NCI-H1417 treated with DMSO at 0.1 percent for 48 hours (cell line): ENCODE measurements around the gene POLR2A.
"Not testable (repeated sequence)": the region's sequence is repeated elsewhere in the genome, so short reads cannot be mapped to it uniquely, and the experiment has no call there.

ENCODE experiments used
- DNase-seq: peaks from one replicate; lab custom pipeline; 2025; lab: John Stamatoyannopoulos, UW

Gene POLR2A

DNA sequence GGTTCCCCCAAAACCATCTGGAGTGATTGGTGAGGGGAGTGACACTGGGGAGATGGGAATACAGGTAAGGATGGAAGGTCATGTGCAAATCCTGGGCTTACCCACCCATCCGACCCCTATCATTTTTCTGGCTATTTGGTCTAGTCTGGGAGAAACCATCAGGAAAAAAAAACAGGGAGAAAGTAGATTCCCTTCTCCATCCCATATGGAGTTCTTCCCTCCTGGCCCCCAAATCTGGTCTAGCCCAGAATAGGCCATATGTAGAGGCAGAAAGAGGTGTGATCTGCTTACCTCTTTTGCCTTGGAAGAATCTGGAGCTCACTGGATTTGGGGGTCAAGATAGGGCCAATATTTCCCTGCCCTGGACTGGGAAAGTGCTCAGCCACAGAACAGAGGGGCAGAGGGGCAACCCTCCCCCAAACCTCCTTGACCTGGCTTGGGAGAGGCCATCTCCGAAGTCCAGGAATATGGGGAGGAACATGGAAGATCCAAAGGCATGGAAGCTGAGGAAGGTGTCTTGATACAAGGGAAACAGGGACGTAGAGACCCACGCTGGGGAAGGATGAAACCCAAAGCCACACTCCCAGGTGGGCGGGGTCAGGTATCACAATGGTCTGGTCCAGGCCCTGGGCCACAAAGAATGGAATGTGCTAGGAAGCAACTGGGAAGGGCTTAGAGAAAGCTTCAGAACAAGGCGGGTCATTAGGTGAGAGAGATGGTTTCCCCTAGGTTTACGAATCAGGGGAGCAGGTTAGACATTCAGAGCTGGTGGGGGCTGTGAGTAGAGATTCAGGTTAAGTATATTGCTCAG, 23.1 kb upstream of the POLR2A start:
- no peak for DNase-seq

DNA sequence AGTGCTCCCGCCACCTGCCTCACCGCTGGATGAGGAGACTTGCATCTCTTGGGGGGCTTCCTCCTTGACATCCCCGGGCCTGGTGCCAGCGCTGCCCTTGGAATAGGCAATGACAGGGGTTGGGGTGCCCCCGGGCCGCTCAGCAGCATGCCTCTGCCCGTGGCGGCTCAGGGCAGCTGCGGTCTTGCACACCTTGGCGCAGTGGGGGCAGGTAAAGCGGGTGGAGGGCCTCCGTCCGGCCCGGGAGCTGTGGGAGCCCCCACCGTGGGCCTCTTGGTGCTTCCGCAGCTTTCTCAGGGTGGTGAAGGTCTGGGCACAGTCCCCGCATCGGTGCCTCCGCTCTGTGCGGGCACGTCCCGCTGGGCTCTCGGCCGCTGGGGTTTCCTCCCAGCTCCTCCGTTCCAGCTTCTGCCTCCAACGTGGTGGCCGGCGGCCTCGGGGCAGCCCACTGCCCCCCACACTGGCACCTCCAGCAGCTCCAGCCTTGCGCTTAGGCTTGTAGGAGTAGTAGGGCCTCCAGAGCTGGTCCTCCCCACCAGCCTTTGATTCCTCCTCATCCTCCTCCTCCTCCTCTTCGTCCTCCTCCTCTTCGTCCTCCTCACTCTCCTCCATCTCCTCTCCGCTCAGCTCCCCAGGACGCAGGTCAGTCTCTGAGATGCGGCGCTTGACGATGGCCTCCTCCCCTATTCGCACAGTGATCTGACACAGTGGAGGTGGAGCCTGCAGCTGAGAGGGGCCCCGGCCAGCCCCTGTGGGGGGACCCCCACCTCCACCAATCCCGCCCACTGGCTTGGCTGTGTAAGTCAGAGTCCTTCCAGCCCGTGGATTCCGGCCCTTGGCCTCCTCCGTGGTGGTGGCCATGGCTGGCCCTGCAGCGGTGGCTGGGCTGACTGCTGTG, 21.4 kb upstream of the POLR2A start:
- no peak for DNase-seq

DNA sequence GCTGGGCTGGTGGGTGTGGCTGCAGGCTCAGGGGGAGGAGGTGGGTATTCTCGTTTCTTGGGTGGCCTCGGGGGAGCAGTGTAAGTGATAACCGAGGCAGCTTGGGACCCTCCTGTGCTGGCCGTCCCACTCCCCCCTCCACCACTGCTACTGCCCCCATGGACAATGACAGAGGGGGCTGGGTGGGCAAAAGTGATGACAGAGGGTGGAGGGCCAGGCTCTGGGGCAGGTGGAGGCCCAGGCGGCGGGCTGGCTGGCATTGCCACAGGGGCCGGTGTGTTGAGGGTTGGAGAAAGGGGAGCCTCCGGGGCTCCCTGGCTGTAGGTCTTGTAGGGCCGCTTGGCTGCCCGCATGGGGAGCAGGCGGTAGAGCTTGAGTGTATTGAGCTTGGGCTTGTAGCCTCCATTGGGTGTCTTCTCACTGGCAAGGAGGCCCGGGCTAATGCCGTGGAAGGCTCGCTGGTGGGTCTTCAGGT, 20.8 kb upstream of the POLR2A start:
- DNase-seq = no peak

DNA sequence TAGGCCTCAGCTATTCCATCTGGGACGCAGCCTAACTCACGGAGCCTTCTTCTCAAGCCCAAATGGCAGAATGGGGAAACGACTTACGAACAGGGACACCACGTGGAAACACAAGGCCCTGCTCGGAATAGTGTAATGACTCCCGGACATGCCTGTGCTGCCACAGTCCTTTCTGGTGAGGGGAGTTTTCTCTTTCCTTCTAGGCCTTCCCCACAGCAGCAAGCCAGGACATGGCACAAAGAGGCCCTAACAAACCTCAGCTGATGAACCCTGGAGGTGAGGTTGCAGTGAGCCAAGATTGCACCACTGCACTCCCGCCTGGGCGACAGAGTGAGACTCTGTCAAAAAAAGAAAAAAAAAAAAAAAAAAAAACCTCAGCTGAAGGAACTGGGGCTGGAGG, 20.1 kb upstream of the POLR2A start:
- DNase-seq = no peak

DNA sequence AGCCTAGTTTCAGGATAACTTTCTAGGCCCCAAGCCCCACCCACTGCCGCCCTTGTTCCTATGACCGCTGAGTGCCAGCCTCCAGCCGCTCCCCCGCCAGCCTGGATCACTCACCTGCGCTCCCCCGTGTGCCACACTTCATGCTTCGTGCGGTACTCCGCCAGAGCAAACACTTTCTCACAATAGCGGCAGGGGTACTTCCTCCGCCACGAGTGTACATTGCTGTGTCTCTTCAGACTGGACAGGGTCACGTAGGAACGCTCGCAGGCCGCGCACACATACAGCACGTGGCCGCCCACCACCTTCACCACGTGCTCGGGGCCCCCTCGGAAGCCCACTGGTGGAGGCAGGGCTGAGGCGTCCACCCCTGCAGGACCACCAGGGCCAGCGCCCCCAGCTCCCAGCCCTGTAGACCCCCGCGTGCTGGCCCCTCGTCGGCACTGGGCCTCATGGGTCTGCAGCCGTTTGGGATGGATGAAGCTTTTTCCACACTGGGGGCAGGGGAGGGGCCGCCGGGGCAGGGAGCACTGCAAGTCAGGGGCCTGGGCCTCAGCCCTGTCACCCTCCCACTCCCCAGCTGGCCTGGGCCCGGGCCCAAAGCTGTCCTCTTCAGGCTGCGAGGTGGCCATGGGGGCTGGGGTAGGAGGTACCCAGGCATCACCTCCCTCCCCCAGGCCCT, 18.4 kb upstream of the POLR2A start:
- DNase-seq = no peak

DNA sequence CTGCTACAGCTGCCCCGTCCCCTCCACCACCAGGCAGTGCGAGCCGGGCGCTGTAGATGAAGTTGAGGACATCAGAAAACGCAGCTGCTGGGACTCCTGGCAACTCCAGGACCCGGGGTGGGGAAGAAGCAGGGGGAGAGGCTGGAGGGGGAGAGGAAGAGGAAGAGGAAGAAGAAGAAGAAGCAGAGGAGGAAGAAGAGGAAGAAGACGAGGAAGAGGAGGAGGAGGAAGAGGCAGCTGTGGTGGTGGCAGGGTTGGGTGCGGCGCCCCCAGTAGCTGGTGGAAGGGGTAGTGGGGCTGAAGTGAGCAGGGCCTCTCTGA, 17.9 kb upstream of the POLR2A start:
- no peak for DNase-seq

DNA sequence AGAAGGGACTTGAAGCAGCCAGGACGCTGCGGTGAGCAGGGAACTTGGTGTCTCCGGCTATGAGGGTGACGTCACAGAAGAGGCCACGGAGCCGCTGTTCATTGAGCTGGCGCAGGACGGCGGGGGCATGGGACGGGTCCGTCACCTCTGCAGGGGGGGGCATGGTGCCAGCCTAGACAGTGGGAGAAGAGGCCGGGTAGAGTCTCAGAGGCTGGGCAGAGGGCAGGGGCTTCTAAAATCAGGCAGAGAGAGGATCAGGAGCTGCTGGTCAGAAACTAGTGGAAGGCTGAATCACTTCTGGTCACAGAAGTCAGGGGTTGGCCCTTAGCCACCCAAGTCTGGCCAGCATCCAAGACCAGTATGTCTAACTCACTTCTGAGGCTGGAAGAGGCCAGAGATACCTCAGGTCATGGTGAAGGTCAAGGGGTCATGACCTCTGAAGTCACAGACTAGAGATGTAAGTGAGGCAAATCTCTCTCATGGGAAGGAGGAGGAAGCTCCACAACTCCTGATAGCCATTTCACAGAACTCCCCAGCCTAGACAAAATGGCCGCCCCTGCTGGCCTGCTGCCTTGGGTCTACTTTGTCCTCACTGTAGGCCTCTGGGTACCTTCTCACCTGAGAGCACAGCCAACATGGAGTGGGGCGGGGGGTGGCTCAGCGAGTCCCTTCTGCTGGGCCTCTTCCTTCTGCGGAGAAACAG, 17.4 kb upstream of the POLR2A start:
- no peak for DNase-seq

DNA sequence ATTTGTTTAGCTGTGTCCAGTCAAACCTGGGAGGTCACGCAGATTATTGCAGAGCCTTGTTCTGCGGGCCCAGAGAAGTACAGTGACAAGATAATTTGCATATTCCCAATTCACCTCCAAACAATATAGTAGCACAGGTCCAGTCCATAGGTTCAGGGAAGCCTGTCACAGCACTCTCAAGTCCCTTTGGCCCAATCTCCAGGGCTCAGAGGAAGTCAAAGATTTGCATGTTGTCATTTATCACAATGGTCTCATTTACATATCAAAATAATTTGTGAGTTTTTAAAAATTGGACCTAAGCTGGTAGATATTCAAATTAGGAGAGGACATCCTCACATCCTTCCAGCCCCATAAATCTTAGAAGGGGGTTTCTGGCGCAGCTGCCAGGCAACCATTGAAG, 16.7 kb upstream of the POLR2A start:
- DNase-seq = no peak

DNA sequence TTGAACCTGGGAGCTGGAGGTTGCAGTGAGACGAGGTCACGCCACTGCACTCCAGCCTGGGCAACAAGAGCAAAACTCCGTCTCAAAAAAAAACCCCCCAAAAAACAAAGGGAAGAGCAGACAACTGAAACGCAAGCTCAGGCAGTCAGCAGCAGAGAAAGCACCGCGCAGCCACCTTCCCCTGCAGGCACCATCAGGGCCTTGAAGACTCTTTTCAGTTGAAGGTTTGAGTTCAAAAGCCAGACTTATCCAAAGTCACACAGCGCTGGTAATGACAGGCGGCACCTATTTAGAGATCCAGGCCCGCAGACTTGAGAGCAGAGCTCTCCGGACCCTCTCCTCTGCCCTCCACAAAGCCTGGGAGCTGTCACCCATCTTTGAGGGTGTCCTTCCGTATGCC, 15.9 kb upstream of the POLR2A start:
- DNase-seq = no peak

DNA sequence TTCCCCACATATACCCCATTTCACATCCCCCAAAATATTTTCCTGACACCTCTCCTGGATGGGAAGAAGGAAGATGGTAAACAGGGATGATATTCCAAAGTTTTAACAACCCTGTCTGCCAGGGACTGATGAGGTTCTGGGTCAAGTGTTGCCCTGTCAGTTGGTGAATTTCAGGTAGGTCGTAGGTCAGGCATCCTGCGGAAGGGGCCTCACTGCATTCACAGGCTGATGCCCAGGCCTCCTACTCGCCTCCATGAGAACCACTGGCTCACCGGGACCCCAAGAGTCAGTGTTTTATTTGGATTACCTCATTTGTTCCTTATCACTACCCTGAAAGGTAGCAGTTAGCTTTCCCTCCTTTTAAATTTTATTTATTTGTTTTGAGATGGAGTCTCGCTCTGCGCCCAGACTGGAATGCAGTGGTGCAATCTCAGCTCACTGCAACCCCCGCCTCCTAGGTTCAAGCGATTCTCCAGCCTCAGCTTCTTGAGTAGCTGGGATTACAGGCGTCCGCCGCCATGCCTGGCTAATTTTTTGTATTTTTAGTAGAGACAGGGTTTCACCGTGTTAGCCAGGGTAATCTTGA, 15.3 kb upstream of the POLR2A start:
- no peak for DNase-seq

DNA sequence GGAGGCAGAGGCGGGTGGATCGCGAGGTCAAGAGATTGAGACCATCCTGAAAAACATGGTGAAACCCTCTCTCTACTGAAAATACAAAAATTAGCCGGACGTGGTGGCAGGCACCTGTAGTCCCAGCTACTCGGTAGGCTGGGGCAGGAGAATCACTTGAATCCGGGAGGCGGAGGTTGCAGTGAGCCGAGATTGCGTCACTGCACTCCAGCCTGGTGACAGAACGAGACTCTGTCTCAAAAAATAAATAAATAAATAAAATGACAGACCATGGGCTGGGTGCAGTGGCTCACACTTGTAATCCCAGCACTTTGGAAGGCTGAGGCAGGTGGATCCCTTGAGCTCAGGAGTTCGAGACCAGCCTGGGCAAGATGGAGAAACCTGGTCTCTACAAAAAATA, 14.3 kb upstream of the POLR2A start:
- not testable (repeated sequence) for DNase-seq

DNA sequence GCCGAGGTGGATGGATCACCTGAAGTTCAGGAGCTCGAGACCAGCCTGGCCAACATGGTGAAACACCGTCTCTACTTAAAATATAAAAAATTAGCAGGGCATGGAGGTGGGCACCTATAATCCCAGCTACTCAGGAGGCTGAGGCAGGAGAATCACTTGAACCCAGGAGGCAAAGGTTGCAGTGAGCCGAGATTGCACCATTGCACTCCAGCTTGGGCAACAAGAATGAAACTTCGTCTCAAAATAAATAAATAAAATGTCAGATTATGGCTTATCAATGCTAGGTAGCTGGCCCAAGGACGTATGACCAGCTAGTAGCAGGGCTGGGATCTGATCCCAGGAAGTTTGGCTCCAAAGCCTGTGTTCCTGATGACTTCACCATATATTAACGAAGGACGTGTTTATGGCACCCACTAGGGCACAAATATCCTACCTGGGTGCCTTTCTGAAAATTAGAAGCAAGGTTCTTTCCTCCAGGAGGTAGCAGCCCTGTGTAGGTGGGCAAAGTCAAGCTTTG, 13.7 kb upstream of the POLR2A start:
- DNase-seq = not testable (repeated sequence)

DNA sequence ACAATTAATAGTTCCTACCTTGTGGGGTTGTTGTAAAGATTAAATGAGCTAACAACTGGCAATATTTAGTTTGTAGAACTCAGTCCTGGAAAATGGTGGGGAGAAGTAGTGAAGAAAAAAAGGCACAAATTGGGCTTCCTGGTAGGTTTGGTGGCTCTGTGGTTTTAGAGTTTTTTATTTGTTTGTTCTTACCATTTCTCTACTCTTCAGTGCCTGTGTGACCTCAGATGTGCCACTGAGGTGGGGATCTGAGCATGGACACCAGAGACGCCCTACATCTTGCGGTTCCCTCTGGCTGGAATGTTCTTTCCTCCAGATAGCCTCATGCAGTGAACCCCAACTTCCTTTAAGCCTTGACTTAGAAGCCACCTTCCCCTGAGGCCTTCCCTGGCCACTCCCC, 12.4 kb upstream of the POLR2A start:
- no peak for DNase-seq

DNA sequence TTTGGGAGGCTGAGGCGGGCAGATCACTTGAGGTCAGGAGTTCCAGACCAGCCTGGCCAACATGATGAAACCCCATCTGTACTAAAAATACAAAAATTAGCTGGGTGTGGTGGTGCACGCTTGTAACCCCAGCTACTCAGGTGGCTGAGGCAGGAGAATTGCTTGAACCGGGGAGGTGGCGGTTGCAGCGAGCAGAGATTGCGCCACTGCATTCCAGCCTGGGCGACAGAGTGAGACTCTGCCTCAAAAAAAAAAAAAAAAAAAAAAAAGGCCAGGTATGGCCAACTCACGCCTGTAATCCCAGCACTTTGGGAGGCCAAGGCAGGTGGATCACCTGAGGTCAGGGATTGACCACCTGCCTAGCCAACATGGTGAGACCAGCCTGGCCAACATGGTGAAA, 9.4 kb upstream of the POLR2A start:
- DNase-seq = not testable (repeated sequence)

DNA sequence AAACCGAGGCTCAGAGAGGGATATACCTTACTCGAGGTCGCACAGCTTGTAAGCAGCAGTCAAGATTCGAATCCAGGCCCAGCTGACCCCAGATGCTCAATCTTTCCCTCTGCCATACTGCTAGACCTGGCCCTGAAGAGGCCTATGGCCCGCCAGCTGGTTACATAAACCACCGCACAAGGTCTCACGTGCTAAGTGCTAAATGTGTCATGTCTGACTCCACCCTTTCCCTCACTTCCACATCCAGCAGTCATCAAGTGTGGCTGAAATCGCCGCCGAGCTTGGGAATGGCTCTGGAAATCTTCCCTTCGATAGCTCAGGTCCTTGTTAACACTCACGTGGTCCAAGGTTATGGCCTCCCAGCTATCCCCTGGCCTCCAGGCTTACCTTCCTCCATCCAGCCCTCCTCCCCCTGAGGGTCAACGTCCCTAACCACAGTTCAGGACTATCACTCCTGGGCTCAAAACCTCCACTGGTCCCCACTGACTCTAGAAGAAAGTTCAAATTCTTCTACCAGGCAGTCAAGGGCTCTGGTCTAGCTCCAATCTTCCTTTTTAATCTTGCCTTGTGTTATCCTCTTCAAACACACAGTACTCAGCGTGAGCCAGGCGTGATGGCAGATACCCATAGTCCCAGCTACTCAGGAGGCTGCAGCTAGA, 8.3 kb upstream of the POLR2A start:
- no peak for DNase-seq

DNA sequence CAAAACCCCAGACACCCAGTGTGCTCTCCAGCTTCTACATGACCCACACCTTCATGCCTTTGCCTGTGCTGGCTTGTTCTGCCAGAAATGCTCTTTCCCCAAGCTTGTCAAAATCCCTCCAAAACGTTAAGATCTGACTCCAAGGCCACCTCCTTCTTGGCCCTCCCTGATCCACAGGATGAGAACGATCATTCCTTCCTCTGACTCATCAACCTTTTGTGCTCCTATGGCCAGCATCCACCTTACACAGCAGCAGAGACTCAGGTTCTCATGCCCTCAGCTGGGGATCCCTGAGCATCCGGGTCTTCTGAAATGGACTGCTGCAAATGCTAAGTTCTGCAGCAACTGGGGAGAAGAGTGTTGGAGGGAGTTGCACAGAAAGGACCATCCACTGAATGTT, 7.7 kb upstream of the POLR2A start:
- no peak for DNase-seq

DNA sequence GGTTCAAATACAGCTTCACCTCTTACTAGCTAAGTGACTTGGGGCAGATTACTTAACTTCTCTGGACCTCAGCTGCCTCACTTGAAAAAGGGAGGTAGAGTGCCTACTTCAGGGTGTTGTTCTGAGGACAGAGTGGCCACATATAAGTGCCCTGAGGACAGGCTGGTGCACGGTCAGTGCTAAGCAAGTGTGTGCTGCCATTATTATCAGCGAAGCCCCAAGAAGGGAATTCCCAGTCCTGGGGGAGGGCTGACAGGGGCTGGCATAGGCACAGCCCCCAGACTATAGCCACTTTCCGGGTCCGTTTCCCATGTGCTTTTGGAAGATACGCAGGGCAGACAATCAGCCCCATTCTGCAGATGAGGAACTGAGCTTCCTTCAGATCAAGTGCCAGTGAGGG, 7.2 kb upstream of the POLR2A start:
- no peak for DNase-seq

DNA sequence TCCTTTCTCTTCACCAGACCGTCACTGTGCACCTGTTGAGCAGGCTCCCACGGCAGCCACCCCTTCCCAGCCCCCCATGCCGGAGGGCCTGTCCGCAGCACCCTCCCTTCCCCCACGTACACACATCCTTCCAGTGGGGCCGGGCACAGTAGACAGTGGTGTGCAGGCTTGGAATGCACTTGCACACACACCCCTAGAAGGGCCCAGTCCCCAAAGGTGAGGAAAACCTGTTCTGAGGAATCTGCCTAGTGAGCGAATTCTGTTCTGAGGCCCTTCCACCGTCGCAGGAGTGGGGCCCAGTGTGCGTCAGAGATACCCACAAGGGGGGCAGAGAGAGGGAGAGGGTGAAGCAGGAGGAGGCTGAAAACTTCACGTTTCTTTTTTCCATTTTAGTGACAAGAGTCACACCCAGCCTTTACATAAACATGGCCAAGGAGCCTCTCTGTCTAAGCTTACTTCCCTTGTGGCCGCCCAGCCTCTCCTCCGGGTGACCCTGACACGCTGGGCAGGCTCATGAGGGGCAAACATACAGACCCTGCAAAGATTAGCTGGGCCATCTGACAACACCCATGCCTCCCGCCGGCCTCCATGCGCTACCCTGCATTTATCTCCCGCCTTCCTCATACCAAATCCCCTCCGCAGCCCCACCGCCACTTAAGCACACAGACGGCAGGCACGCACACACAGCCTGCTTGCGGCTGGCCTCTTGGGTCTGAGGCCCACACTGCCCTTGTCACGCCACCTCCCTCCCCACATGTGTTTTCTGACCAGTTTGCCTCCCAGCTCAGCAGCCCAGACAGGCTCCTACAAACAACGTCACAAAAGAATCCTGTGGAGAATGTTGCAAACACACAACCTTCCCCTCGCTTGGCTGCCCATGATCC, 6.5 kb upstream of the POLR2A start:
- DNase-seq = no peak

DNA sequence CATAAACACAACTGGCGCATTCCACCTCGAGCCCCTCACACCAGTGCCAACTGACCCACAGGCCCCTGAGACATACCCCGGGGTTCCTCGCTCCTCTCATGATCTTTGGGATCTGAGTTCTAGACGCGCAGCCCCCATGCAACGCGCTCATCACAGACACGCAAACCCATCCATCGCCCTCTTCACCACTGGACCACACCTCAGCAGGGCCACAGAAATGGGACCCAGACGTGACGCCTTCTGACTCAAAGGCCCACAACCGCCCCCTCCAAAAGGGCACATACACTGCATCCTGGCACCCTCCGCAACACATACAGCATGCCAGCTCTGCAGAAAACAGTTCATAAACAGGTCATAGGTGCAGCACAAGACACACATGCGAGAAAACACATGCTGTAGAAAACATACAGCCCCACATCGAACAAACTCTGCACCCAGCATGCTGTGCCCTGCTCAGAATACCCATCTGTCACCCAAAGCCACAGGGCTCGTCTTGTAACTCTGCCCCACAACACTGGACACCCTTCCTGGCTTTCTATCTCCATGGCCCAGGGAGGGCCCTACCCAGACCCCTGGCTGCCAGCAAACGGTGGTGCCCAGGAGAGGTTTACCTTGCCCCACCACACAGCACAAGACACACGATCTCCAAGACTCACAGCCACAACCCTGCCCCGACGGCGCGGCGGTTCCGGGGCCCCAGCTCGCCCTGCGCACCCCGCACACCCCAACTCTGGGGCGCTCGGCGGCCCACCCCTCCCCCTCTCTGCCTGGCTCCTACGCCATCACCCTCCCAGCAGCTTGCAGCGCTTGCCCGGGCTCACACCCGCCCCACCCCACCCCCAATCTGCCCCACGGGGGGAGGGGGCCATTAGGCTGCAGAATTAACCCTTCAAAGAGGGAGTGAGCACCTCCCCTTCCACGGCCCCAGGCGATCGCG, 5.6 kb upstream of the POLR2A start:
- DNase-seq = no peak
